ENCODE results near the gene MOSMO. TPM values are rescaled to one million over a fixed set of nuclear protein-coding genes. Genes with fewer than 3 reads are reported as not detected.

The MOSMO gene
- total and polyA plus RNA-seq, 10 of the 15 experiments (the other 5 are each of a cell fraction or from before 2014, with no cell fraction given): 1.7 to 26.7 (median 12.2) TPM

- ChIA-PET SMC1A (ENCODE audit: uncharacterized antibody, unreplicated experiment) (interaction anchor here (1.6 kb wide), 1 partner anchor 9 kb away, joined by 4 read pairs; the partner anchor contains the start of gene UQCRC2), CTCF (interaction anchor here (0.7 to 1.6 kb wide), 4 partner anchors 11 to 137 kb away, joined by 3 to 8 read pairs (median 4); no protein-coding TSS in a partner anchor), RAD21 (ENCODE audit: unreplicated experiment) (no interaction called here), POLR2A (no interaction called here)
- H3K4me2 ChIP-seq (ENCODE audit: control insufficient read depth, insufficient read depth): no peak overlapping the region
- FAIRE-seq (peak; percentile 68), ATAC-seq (no peak), DNase-seq (ENCODE audit: low read depth, low spot score) (no peak)
- no peaks in the 10 kb centered on the region for H4K20me1 ChIP-seq (ENCODE audit: control insufficient read depth, insufficient read depth)
- H3K79me2 ChIP-seq (ENCODE audit: control insufficient read depth, insufficient read depth, low read length): peaks cover 2% of the 10 kb centered on the region
- no peak overlapping the region for H3K27ac ChIP-seq (ENCODE audit: control insufficient read depth, insufficient read depth)
- no peak overlapping the region for H3K9ac ChIP-seq (ENCODE audit: control insufficient read depth, insufficient read depth, low read length)
- H3K36me3 ChIP-seq (ENCODE audit: control insufficient read depth in 2 of 2, insufficient read depth in 2 of 2, low read length in 1 of 2): peaks cover 10 to 51% of the 10 kb centered on the region in 2 experiments
- no peaks in the 10 kb centered on the region for H3K27me3 ChIP-seq (replicated peaks in 1 of 2; ENCODE audit: control insufficient read depth in 2 of 2, insufficient read depth in 2 of 2, low read length in 1 of 2)
- in situ Hi-C loops (cut with MboI) (no loop called here), intact Hi-C loops (cut with micrococcal nuclease; ENCODE audit: unreplicated experiment) (no loop called here)
- TF ChIP-seq BCLAF1 (IDR thresholded peaks at IDR 0.05): no peak
- TF ChIP-seq SMAD1 (IDR thresholded peaks at IDR 0.05; ENCODE audit: low read depth, partially characterized antibody): no peak
- TF ChIP-seq JUND (IDR thresholded peaks at IDR 0.05; ENCODE audit: low read depth, low read length): no peak
- 98% methylated on average over 5 of the region's 5 CpGs for WGBS (ENCODE audit: insufficient coverage, insufficient replicate concordance, low lambda C conversion rate, missing lambda C conversion rate)
- H3K4me3 ChIP-seq: no peak overlapping the region
- no TSS peak for BruUV-seq (replicated peaks)
- no peaks in the 10 kb centered on the region for H3K9me3 ChIP-seq (replicated peaks; ENCODE audit: control insufficient read depth, insufficient read depth, low read length)
- peaks cover 12% of the 10 kb centered on the region for H3K4me1 ChIP-seq (ENCODE audit: control insufficient read depth, insufficient read depth, low read length)
- no peak overlapping the region for H2AFZ ChIP-seq (ENCODE audit: control insufficient read depth, low read depth, low read length)
These were observed 45.4 kb upstream of the MOSMO start for GRCh38 chr16:21962475-21962874.

GRCh38 chr16:21963887-21964286 lies 44.0 kb upstream of the MOSMO start:
- WGBS (ENCODE audit: insufficient coverage, insufficient replicate concordance, low lambda C conversion rate, missing lambda C conversion rate): 98% methylated on average over 3 of the region's 3 CpGs
- ChIA-PET RAD21 (ENCODE audit: unreplicated experiment) (interaction anchor here (0.8 kb wide), 1 partner anchor 13 kb away, joined by 3 read pairs; no protein-coding TSS in a partner anchor), CTCF (interaction anchor here (1.6 to 2.3 kb wide), 2 partner anchors 13 to 114 kb away, joined by 4 to 10 read pairs; no protein-coding TSS in a partner anchor), POLR2A (no interaction called here), SMC1A (ENCODE audit: uncharacterized antibody, unreplicated experiment) (interaction anchor here (1.7 to 2.7 kb wide), 2 partner anchors 11 to 15 kb away, joined by 4 to 7 read pairs; partner anchors contain the start of gene UQCRC2)
- no peaks in the 10 kb centered on the region for H3K27me3 ChIP-seq (replicated peaks in 1 of 2; ENCODE audit: control insufficient read depth in 2 of 2, insufficient read depth in 2 of 2, low read length in 1 of 2)
- H3K27ac ChIP-seq (ENCODE audit: control insufficient read depth, insufficient read depth): no peak overlapping the region
- H3K4me2 ChIP-seq (ENCODE audit: control insufficient read depth, insufficient read depth): no peak overlapping the region
- ATAC-seq (no peak), FAIRE-seq (no peak), DNase-seq (ENCODE audit: low read depth, low spot score) (no peak)
- H3K9me3 ChIP-seq (replicated peaks; ENCODE audit: control insufficient read depth, insufficient read depth, low read length): no peaks in the 10 kb centered on the region
- no peak overlapping the region for H3K4me3 ChIP-seq
- H3K4me1 ChIP-seq (ENCODE audit: control insufficient read depth, insufficient read depth, low read length): no peaks in the 10 kb centered on the region; the same call in 1 of the 2 replicates
- H4K20me1 ChIP-seq (ENCODE audit: control insufficient read depth, insufficient read depth): no peaks in the 10 kb centered on the region
- H3K79me2 ChIP-seq (ENCODE audit: control insufficient read depth, insufficient read depth, low read length): no peaks in the 10 kb centered on the region; the same call in 1 of the 2 replicates
- no peak overlapping the region for H2AFZ ChIP-seq (ENCODE audit: control insufficient read depth, low read depth, low read length)
- in situ Hi-C loops (cut with MboI): no loop called here
- intact Hi-C loops (cut with micrococcal nuclease; ENCODE audit: unreplicated experiment): no loop called here
- no TSS peak for BruUV-seq (replicated peaks)
- peaks cover 8 to 44% of the 10 kb centered on the region in 2 experiments for H3K36me3 ChIP-seq (ENCODE audit: control insufficient read depth in 2 of 2, insufficient read depth in 2 of 2, low read length in 1 of 2)
- H3K9ac ChIP-seq (ENCODE audit: control insufficient read depth, insufficient read depth, low read length): no peak overlapping the region
- TF ChIP-seq BACH1 (IDR thresholded peaks at IDR 0.05; ENCODE audit: borderline replicate concordance): no peak
- no peak for TF ChIP-seq ATF3 (IDR thresholded peaks at IDR 0.05; ENCODE audit: borderline replicate concordance, extremely low read depth, low read depth, low read length)
- TF ChIP-seq MYC (IDR thresholded peaks at IDR 0.05; ENCODE audit: insufficient read depth, insufficient read length, insufficient replicate concordance, low read length, severe bottlenecking): no peak
- TF ChIP-seq FOXK2 (IDR thresholded peaks at IDR 0.05): no peak
- TF ChIP-seq MXI1 (IDR thresholded peaks at IDR 0.05; ENCODE audit: low read depth, low read length): no peak
- no peak for TF ChIP-seq BHLHE40 (IDR thresholded peaks at IDR 0.05; ENCODE audit: borderline replicate concordance in 1 of 2, low read depth in 2 of 2, low read length in 1 of 2)
- TF ChIP-seq EP300 (IDR thresholded peaks at IDR 0.05; ENCODE audit: borderline replicate concordance in 1 of 2, control insufficient read depth in 1 of 2, low read depth in 2 of 2, low read length in 2 of 2): no peak
- TF ChIP-seq SMAD1 (IDR thresholded peaks at IDR 0.05; ENCODE audit: low read depth, partially characterized antibody): no peak
- TF ChIP-seq FOXM1 (IDR thresholded peaks at IDR 0.05; ENCODE audit: low read depth, low read length): no peak
